NK-92 (cell line): ENCODE data around the gene ANO2.

Experiments
- DNase-seq: peaks from one replicate; lab custom pipeline; 2025; ENCODE audit not compliant: unreplicated experiment; lab: John Stamatoyannopoulos, UW

Gene ANO2

GRCh38 chr12:5521456-5522325 is 423.4 kb downstream of the ANO2 start:
- no peak for DNase-seq

- no peak for DNase-seq
Measured at GRCh38 chr12:5520831-5521230, 424.2 kb downstream of the ANO2 start.

GRCh38 chr12:5520037-5520436 is 425.0 kb downstream of the ANO2 start:
- DNase-seq = no peak

- no peak for DNase-seq
Measured at GRCh38 chr12:5518584-5519365, 426.3 kb downstream of the ANO2 start.

DNA sequence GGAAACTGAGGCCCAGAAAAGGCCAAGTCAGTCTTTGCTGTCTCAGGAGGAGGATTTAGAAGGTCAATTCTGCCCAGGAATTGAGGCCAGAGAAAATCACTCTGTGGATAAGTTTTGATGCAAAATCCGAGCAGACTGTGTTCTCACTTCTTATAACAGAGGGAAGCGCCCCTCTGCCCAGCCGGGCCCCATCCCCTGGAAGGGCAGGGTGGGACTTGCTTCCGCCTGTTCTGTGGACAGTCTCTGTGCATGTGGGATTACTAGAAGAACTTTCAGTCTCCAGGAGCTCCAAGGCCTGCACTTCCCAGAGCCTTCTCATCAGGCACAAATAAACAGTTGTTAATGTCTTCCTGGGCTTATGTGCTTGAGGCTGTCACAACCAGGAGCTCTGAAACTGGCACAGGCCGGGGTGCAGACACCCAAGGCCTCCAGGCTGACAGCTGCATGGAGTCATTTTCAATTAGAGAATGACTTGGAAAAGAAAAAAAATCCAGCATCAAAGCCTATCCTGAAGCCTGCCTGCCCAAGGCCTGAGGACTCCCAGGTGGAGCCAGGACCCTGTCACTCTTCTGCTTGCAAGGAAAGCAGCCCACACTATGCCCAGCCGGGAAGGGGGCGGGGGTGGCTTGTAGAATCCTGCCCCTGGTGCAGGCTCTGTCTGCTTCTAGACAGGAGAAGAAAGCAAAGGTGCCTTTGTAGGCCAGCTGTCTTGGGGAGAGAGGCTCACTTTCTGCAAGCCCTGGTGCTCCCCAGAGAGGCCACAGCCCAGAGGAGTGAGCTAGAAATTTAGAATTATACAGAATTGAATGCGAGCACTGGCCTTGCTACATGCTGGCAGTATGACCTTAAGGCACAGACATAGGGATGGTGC is 428.5 kb downstream of the ANO2 start:
- no peak for DNase-seq

DNA sequence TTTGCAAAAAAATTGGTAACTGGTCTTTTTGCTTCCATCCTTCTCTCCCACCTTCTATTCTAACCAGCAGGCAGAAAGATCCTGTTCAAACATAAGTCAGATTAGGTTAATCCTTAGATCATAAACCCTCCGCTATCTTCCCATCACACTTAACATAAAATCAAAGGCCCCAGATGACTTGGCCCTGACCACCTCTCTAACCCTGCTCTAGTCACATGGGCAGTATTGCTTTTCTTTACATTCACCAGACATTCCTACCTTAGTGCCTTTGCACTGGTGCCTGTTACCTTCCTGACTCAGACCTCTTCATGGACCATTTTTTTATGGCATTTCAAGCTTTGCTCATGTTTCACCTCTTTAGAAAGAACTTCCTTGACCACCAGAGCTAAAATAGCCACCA is 429.6 kb downstream of the ANO2 start:
- DNase-seq = no peak

DNA sequence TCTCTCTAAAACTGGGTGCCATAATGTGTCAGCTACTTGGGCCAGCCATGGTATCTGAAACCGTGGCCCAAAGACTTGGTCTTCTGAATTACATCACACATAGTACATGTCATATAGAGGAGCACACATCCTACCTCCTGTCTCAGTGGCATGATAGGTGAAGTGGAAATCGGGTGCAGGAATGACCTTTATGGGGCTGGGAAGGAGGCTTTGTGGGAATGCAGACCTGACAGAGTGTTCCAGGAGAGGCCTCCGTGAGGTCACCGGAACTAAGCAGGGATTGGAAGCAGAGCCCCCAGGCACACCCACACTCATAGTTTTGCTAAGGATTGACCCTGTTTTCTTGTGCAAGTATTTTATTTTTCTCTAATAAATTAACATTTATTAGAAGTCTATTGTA is 430.5 kb downstream of the ANO2 start:
- DNase-seq = no peak

DNA sequence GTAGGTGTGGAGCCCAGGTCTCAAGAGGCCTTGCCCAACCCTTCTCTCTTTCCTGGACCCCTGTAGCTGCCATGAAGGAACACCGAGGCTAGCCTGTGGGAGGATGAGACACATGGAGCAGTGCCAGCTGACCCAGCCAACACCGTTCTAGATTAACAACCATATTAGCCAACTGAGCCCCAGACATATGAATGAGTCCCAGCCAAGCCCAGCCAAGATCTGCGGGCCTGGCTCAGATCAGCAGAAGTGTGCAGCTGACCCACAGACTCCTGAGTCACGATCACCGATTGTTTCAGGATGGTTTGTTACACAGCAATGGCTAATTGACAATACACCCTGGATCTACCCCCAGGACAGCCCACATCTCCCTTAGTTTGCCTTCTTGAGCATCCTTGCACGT is 431.0 kb downstream of the ANO2 start:
- no peak for DNase-seq

- no peak for DNase-seq
Measured at GRCh38 chr12:5513406-5513805, 431.7 kb downstream of the ANO2 start.
